K562 (cell line): ENCODE results near the gene UPK3A. TPM values are rescaled to one million over a fixed set of nuclear protein-coding genes. Genes with fewer than 3 reads are reported as not detected.

Source experiments
- ATAC-seq: fragments of 200-7000 bp; cut with Tn5 transposase; 3 replicates; pipeline ENCODE4 v1.9.1; 2020; ENCODE audit warnings: moderate library complexity
- BruUV-seq: library from RNA; stranded (reverse); fragments of 400-500 nt; replicated peaks from 2 replicates; lab custom pipeline; 2021; lab: Mats Ljungman, UMichigan
- CTCF ChIA-PET: fragments of 300-600 bp; formaldehyde crosslinking; extraction: SDS; loops from one replicate; lab custom pipeline; 2021; ENCODE audit warnings: low intra/inter-chr PET ratio; lab: Yijun Ruan, JAX
- POLR2A ChIA-PET: fragments of 300-600, 350-650 bp; sonication (Branson Sonifier 250); formaldehyde crosslinking; extraction: SDS; loops from one replicate; lab custom pipeline; 2021; ENCODE audit warnings: antibody characterized with exemption, inconsistent platforms; lab: Yijun Ruan, JAX
- DNase-seq, 4 experiments: peaks; one replicate each; pipeline versions ENCODE4 v3.0.0 to v3.0.0-alpha.2; 2011 to 2018; ENCODE audit warnings: low spot score in 3 of 4, mixed read lengths in 3 of 4; ENCODE audit errors: extremely low read depth in 1 of 4
- FAIRE-seq: peaks from 2 replicates; lab custom pipeline; 2011; peaks lifted over from hg19 to GRCh38; lab: Jason Lieb, UNC
- H2AFZ ChIP-seq: 2 replicates; pipeline ENCODE4 v1.6.0; 2011; ENCODE audit warnings: low read depth, low read length, control low read depth, inconsistent platforms
- H3K27ac ChIP-seq: fragments of 200-600 bp; 3 replicates; pipeline ENCODE4 v1.8.0; 2011; ENCODE audit warnings: low read depth, mild to moderate bottlenecking, control low read depth, inconsistent platforms, low read length, moderate library complexity, mixed read lengths; ENCODE audit errors: extremely low read depth
- H3K27me3 ChIP-seq, 2 experiments: fragments of 300-600 bp in 1 of 2; 2 replicates in 1 of 2; 3 replicates in 1 of 2; pipeline versions ENCODE4 v1.6.0 to v1.8.0; 2011; ENCODE audit warnings: inconsistent platforms in 2 of 2, low read length in 2 of 2, mild to moderate bottlenecking in 1 of 2, mixed read lengths in 1 of 2, moderate library complexity in 1 of 2; ENCODE audit not compliant: control insufficient read depth in 2 of 2, insufficient read depth in 2 of 2
- H3K36me3 ChIP-seq: fragments of 300-600 bp; 3 replicates; pipeline ENCODE4 v1.8.0; 2011; ENCODE audit warnings: mild to moderate bottlenecking, low read length, inconsistent platforms; ENCODE audit not compliant: control insufficient read depth, insufficient read depth
- H3K4me1 ChIP-seq, 2 experiments: fragments of 200-600 bp in 1 of 2; replicated peaks in 1 of 2; 2 replicates in 1 of 2; 3 replicates in 1 of 2; pipeline versions ENCODE4 v1.5.1 to v1.8.0; 2011; ENCODE audit warnings: inconsistent platforms in 2 of 2, low read length in 2 of 2, mild to moderate bottlenecking in 1 of 2, mixed read lengths in 1 of 2, moderate library complexity in 1 of 2; ENCODE audit not compliant: control insufficient read depth in 2 of 2, insufficient read depth in 2 of 2
- H3K4me2 ChIP-seq: 2 replicates; pipeline ENCODE4 v1.6.1; 2011; ENCODE audit warnings: low read length, control low read depth, inconsistent platforms, mixed read lengths; ENCODE audit not compliant: insufficient read depth
- H3K4me3 ChIP-seq: fragments of 200-600 bp; sonication (generic), shearing (Covaris generic); 2 replicates; pipeline ENCODE4 v1.5.1; 2016; ENCODE audit warnings: control low read depth, inconsistent platforms
- H3K79me2 ChIP-seq: fragments of 200-600 bp; 3 replicates; pipeline ENCODE4 v1.8.0; 2011; ENCODE audit warnings: low read length, inconsistent platforms; ENCODE audit not compliant: control insufficient read depth, insufficient read depth
- H3K9ac ChIP-seq, 2 experiments: 2 replicates each; pipeline versions ENCODE4 v1.6.0 to v1.6.1; 2011; ENCODE audit warnings: low read depth in 2 of 2, low read length in 2 of 2, control low read depth in 1 of 2, inconsistent platforms in 1 of 2, mild to moderate bottlenecking in 1 of 2, mixed read lengths in 1 of 2; ENCODE audit not compliant: insufficient read depth in 1 of 2
- H3K9me1 ChIP-seq: one replicate; pipeline ENCODE4 v1.6.0; 2011; ENCODE audit warnings: inconsistent platforms, mild to moderate bottlenecking, low read length, moderate library complexity; ENCODE audit not compliant: control insufficient read depth, insufficient read depth
- H3K9me3 ChIP-seq: replicated peaks from 2 replicates; pipeline ENCODE4 v1.5.1; 2011; ENCODE audit warnings: low read depth, low read length, inconsistent platforms; ENCODE audit not compliant: control insufficient read depth, insufficient read depth
- H4K20me1 ChIP-seq: replicated peaks from 2 replicates; pipeline ENCODE4 v1.6.1; 2011; ENCODE audit warnings: low read length, inconsistent platforms, mixed read lengths; ENCODE audit not compliant: control insufficient read depth, insufficient read depth
- BACH1 ChIP-seq: fragments of 200-800 bp; sonication (Bioruptor generic); IDR thresholded peaks from 2 replicates; pipeline ENCODE4 v1.6.1; 2016; ENCODE audit warnings: missing genetic modification characterization, missing compliant biosample characterization
- CTBP1 ChIP-seq: fragments of 450-650 bp; IDR thresholded peaks from 2 replicates; pipeline ENCODE4 v1.6.1; 2016; ENCODE audit warnings: borderline replicate concordance
- KLF10 ChIP-seq: fragments of 250-450 bp; sonication (Bioruptor Pico); IDR thresholded peaks from 2 replicates; pipeline ENCODE4 v1.6.1; 2021; ENCODE audit warnings: matching md5 sums
- MAFK ChIP-seq: IDR thresholded peaks from 2 replicates; pipeline ENCODE4 v1.6.1; 2011; ENCODE audit warnings: low read length, improper control_type of control experiment
- NCOA6 ChIP-seq: fragments of 450-650 bp; IDR thresholded peaks from 2 replicates; pipeline ENCODE4 v1.6.1; 2017; ENCODE audit warnings: mild to moderate bottlenecking
- ZBTB11 ChIP-seq, 3 experiments: fragments of 200-800 bp in 1 of 3; fragments of 250-450 bp in 1 of 3; fragments of 450-650 bp in 1 of 3; sonication (Bioruptor Pico) in 1 of 3; sonication (Bioruptor generic) in 1 of 3; formaldehyde crosslinking in 1 of 3; IDR thresholded peaks; 2 replicates each; pipeline versions ENCODE4 v1.6.1 to v1.8.0; 2016 to 2022; ENCODE audit warnings: mild to moderate bottlenecking in 2 of 3, missing genetic modification characterization in 2 of 3, missing compliant biosample characterization in 1 of 3, moderate library complexity in 1 of 3
- ZNF324 ChIP-seq: fragments of 250-450 bp; sonication (Bioruptor Pico); IDR thresholded peaks from 2 replicates; pipeline ENCODE4 v1.4.0; 2020; ENCODE audit warnings: mild to moderate bottlenecking
- ZNF766 ChIP-seq: fragments of 200-800 bp; sonication (Bioruptor generic); conservative IDR thresholded peaks from 2 replicates; pipeline ENCODE4 v1.6.1; 2016; ENCODE audit warnings: missing genetic modification characterization, missing compliant biosample characterization
- WGBS: fragments of 100-300 bp; shearing (Covaris generic); methylation state at CpG from one replicate; pipeline ENCODE4 v1.1.6; 2016; ENCODE audit warnings: low coverage, mixed read lengths; ENCODE audit not compliant: insufficient coverage; ENCODE audit errors: missing lambda C conversion rate; 5-methylcytosine and 5-hydroxymethylcytosine counted together
- in situ Hi-C: fragments of 300-500 bp; cut with MboI; formaldehyde crosslinking; loops from 4 replicates; pipeline ENCODE4 v1.15.0; 2018; ENCODE audit warnings: inconsistent platforms, mixed read lengths
- intact Hi-C: fragments of 100-400 bp; cut with micrococcal nuclease; formaldehyde crosslinking; loops from 2 replicates; pipeline ENCODE4 v1.14.2; 2022
- polyA plus RNA-seq, 8 experiments: library from polyadenylated mRNA; depleted of rRNA in 4 of 8; stranded (reverse) in 5 of 8; unstranded in 3 of 8; fragments of >200 nt; fragmentation: Nextera tagmentation in 2 of 8; fragmentation: Illumina TruSeq in 1 of 8; extraction: Ambion mirVana in 2 of 8; extraction: Trizol in 1 of 8; gene quantifications; 2 replicates each; pipeline versions ENCODE4 v1.2.1 to v1.2.3, GENCODE V29; 2011 to 2014; ENCODE audit warnings: inconsistent platforms in 1 of 8, missing spikeins in 1 of 8
- total RNA-seq, 7 experiments: library from RNA; depleted of rRNA in 6 of 7; stranded (reverse); fragments of >200 nt in 6 of 7; fragmentation: Illumina TruSeq in 2 of 7; extraction: Trizol in 2 of 7; gene quantifications; 2 replicates each; pipeline versions ENCODE4 v1.2.1 to v1.2.3, GENCODE V29; 2011 to 2021; ENCODE audit warnings: low replicate concordance in 1 of 7

UPK3A gene
- total and polyA plus RNA-seq, 9 of the 15 experiments (the other 6 are each of a cell fraction or from before 2014, with no cell fraction given) = not detected

- Histone ChIP-seq H4K20me1 (no peaks in the 10 kb centered on the region), H3K4me1 (no peaks in the 10 kb centered on the region), H3K9ac (no peak overlapping the region), H3K27me3 (no peaks in the 10 kb centered on the region), H3K79me2 (no peaks in the 10 kb centered on the region), H3K4me3 (no peak overlapping the region), H3K36me3 (peaks cover 87% of the 10 kb centered on the region), H2AFZ (no peak overlapping the region), H3K4me2 (no peak overlapping the region), H3K9me1 (no peaks in the 10 kb centered on the region), H3K9me3 (no peaks in the 10 kb centered on the region), H3K27ac (no peak overlapping the region)
- no TSS peak for BruUV-seq
- WGBS = 100% methylated on average over 2 of the region's 18 CpGs
- ChIA-PET CTCF (no interaction called here), POLR2A (no interaction called here)
- in situ Hi-C loops (no loop called here), intact Hi-C loops (no loop called here)
- no peak for ATAC-seq
- no peak for FAIRE-seq
- TF ChIP-seq CTBP1 = no peak
- TF ChIP-seq NCOA6 = no peak
- no peak for TF ChIP-seq KLF10 (CRISPR knock-in tag)
- no peak for DNase-seq
These were observed 52.3 kb downstream of the UPK3A start for GRCh38 chr22:45336971-45337431.

GRCh38 chr22:45337536-45337935, 52.8 kb downstream of the UPK3A start:
- in situ Hi-C loops = no loop called here
- BruUV-seq = no TSS peak

More at GRCh38 chr22:45337536-45337935, 52.8 kb downstream of the UPK3A start:
- no peaks in the 10 kb centered on the region for H3K9me1 ChIP-seq
- H2AFZ ChIP-seq = no peak overlapping the region
- no peak for TF ChIP-seq ZNF766 (CRISPR knock-in tag)
- TF ChIP-seq ZNF324 (CRISPR knock-in tag) = no peak
- TF ChIP-seq BACH1 (tag) = no peak
- TF ChIP-seq MAFK = no peak
- no peak for TF ChIP-seq ZBTB11 (CRISPR knock-in tag; IDR thresholded peaks at IDR 0.05)
- no peak overlapping the region for H3K9ac ChIP-seq
- no peak overlapping the region for H3K4me2 ChIP-seq
- H4K20me1 ChIP-seq = no peaks in the 10 kb centered on the region
- no peaks in the 10 kb centered on the region for H3K9me3 ChIP-seq
- intact Hi-C loops = no loop called here
- ATAC-seq (no peak), DNase-seq (no peak), FAIRE-seq (no peak)
- H3K36me3 ChIP-seq = peaks cover 86% of the 10 kb centered on the region
- H3K79me2 ChIP-seq = no peaks in the 10 kb centered on the region
- ChIA-PET CTCF (no interaction called here), POLR2A (no interaction called here)
- no peak overlapping the region for H3K27ac ChIP-seq
- no peaks in the 10 kb centered on the region for H3K27me3 ChIP-seq
- WGBS = 100% methylated on average over 6 of the region's 9 CpGs
- no peaks in the 10 kb centered on the region for H3K4me1 ChIP-seq
- no peak overlapping the region for H3K4me3 ChIP-seq
